Stromal cell of bone marrow (primary cell): ENCODE measurements around the gene LEAP2.

Experiments used
- DNase-seq: peaks from one replicate; pipeline ENCODE4 v3.0.0-alpha.2; 2012; ENCODE audit warnings: low read depth

LEAP2 gene

GRCh38 chr5:132873119-132873929 lies at the start of gene LEAP2:
LEAP2 (plus strand) TSS chr5:132873668; CDS start chr5:132873695, 27 bp downstream.
- DNase-seq = no peak

- DNase-seq = no peak
Measured at GRCh38 chr5:132824426-132824825, 49.0 kb upstream of the LEAP2 start.

GRCh38 chr5:132825033-132825833 lies 48.2 kb upstream of the LEAP2 start:
- DNase-seq = no peak

- DNase-seq = no peak
Measured at GRCh38 chr5:132825834-132826391, 47.6 kb upstream of the LEAP2 start.

GRCh38 chr5:132826424-132827082 lies 46.9 kb upstream of the LEAP2 start:
- no peak for DNase-seq

- DNase-seq = no peak
Measured at GRCh38 chr5:132827943-132828673, 45.4 kb upstream of the LEAP2 start.

- no peak for DNase-seq
Measured at GRCh38 chr5:132828846-132829494, 44.5 kb upstream of the LEAP2 start.

- DNase-seq = peak; percentile 30
Measured at GRCh38 chr5:132829742-132830435, 43.6 kb upstream of the LEAP2 start.

- no peak for DNase-seq
Measured at GRCh38 chr5:132830436-132831094, 42.9 kb upstream of the LEAP2 start, which contains the start of gene SHROOM1. SHROOM1 (minus strand) TSS chr5:132830647; CDS start chr5:132826140, 4,507 bp downstream.

GRCh38 chr5:132831095-132831860 lies 42.2 kb upstream of the LEAP2 start:
- no peak for DNase-seq

GRCh38 chr5:132832612-132833011 lies 40.9 kb upstream of the LEAP2 start:
- DNase-seq = no peak

GRCh38 chr5:132834057-132834456 lies 39.4 kb upstream of the LEAP2 start:
- DNase-seq = no peak

GRCh38 chr5:132836852-132837251 lies 36.6 kb upstream of the LEAP2 start:
- DNase-seq = no peak

GRCh38 chr5:132837868-132838267 lies 35.6 kb upstream of the LEAP2 start:
- no peak for DNase-seq

- no peak for DNase-seq
Measured at GRCh38 chr5:132838516-132839282, 34.8 kb upstream of the LEAP2 start.

GRCh38 chr5:132839426-132840301 lies 33.8 kb upstream of the LEAP2 start:
- DNase-seq = no peak

GRCh38 chr5:132840313-132840712 lies 33.2 kb upstream of the LEAP2 start:
- DNase-seq = no peak
